ENCODE data around the gene PTPRD. TPM values are rescaled to one million over a fixed set of nuclear protein-coding genes. Genes with fewer than 3 reads are reported as not detected.

Gene PTPRD
- total and polyA plus RNA-seq, 10 donors: 0.08 to 11.7 (median 2.9) TPM

GRCh38 chr9:9631284-9631683, 981.5 kb downstream of the PTPRD start:
- H3K36me3 ChIP-seq: no peaks in the 10 kb centered on the region
- TF ChIP-seq CTCF (IDR thresholded peaks at IDR 0.05 in 8 of 11, conservative IDR thresholded peaks at IDR 0.05 in 3 of 11) (no peak), POLR2A (IDR thresholded peaks at IDR 0.05) (no peak), POLR2AphosphoS5 (IDR thresholded peaks at IDR 0.05) (no peak)
- H3K27me3 ChIP-seq (replicated peaks in 1 of 7): no peaks in the 10 kb centered on the region
- intact Hi-C loops (cut with DNase I; ENCODE audit: low total_unique reads): no loop called here
- H3K9me3 ChIP-seq: no peaks in the 10 kb centered on the region
- no peak overlapping the region for H3K4me3 ChIP-seq
- DNase-seq: no peak
- H3K27ac ChIP-seq: no peak overlapping the region
- 63 to 83% (median 76%) methylated on average over 2 of the region's 2 CpGs for WGBS, 5 donors
- no peaks in the 10 kb centered on the region for H3K4me1 ChIP-seq

GRCh38 chr9:9625248-9625647, 987.6 kb downstream of the PTPRD start:
- Histone ChIP-seq H3K27me3 (replicated peaks in 1 of 7) (no peaks in the 10 kb centered on the region), H3K27ac (no peak overlapping the region), H3K9me3 (no peaks in the 10 kb centered on the region), H3K36me3 (no peaks in the 10 kb centered on the region), H3K4me1 (no peaks in the 10 kb centered on the region), H3K4me3 (no peak overlapping the region)
- no peak for DNase-seq
- intact Hi-C loops (cut with DNase I; ENCODE audit: low total_unique reads): no loop called here
- TF ChIP-seq POLR2A (IDR thresholded peaks at IDR 0.05) (no peak), POLR2AphosphoS5 (IDR thresholded peaks at IDR 0.05) (no peak), CTCF (IDR thresholded peaks at IDR 0.05 in 8 of 11, conservative IDR thresholded peaks at IDR 0.05 in 3 of 11) (no peak)
- WGBS, 5 donors: 80 to 94% (median 90%) methylated on average over 5 of the region's 5 CpGs

GRCh38 chr9:9623506-9623905, 989.3 kb downstream of the PTPRD start:
- no peak for TF ChIP-seq POLR2A (IDR thresholded peaks at IDR 0.05)
- no peak for TF ChIP-seq POLR2AphosphoS5 (IDR thresholded peaks at IDR 0.05)
- no peak for TF ChIP-seq CTCF (IDR thresholded peaks at IDR 0.05 in 8 of 11, conservative IDR thresholded peaks at IDR 0.05 in 3 of 11)
- intact Hi-C loops (cut with DNase I; ENCODE audit: low total_unique reads): no loop called here
- H3K27ac ChIP-seq: peak overlapping the region in 1 of 8 donors; percentile 13
- H3K4me1 ChIP-seq: no peaks in the 10 kb centered on the region
- H3K4me3 ChIP-seq: no peak overlapping the region
- no peak for DNase-seq
- H3K27me3 ChIP-seq (replicated peaks in 1 of 7): no peaks in the 10 kb centered on the region
- WGBS, 5 donors: 42 to 64% (median 52%) methylated on average over 2 of the region's 2 CpGs
- H3K9me3 ChIP-seq: no peaks in the 10 kb centered on the region
- no peaks in the 10 kb centered on the region for H3K36me3 ChIP-seq

- H3K4me1 ChIP-seq: no peaks in the 10 kb centered on the region
- no peak for TF ChIP-seq CTCF (IDR thresholded peaks at IDR 0.05 in 8 of 11, conservative IDR thresholded peaks at IDR 0.05 in 3 of 11)
- no peak for TF ChIP-seq POLR2A (IDR thresholded peaks at IDR 0.05)
- TF ChIP-seq POLR2AphosphoS5 (IDR thresholded peaks at IDR 0.05): no peak
- no peaks in the 10 kb centered on the region for H3K36me3 ChIP-seq
- intact Hi-C loops (cut with DNase I; ENCODE audit: low total_unique reads): no loop called here
- no peak overlapping the region for H3K27ac ChIP-seq
- 84 to 97% (median 90%) methylated on average over 5 of the region's 5 CpGs for WGBS, 5 donors
- DNase-seq: no peak
- H3K27me3 ChIP-seq (replicated peaks in 1 of 7): no peaks in the 10 kb centered on the region
- no peaks in the 10 kb centered on the region for H3K9me3 ChIP-seq
- no peak overlapping the region for H3K4me3 ChIP-seq
Measured at GRCh38 chr9:9621355-9621940, 991.4 kb downstream of the PTPRD start.
